T-helper 1 cell treated with Interleukin-12 subunit alpha and Interleukin-12 subunit beta and Interleukin-4 antibody, amounts not matched to agents 30 ng/mL and 1 ng/mL, for 36 hours (primary cell): ENCODE measurements around the gene CFAP410. TPM values are rescaled to one million over a fixed set of nuclear protein-coding genes. Genes with fewer than 3 reads are reported as not detected.

Source experiments
- intact Hi-C: fragments of 100-400 bp; cut with micrococcal nuclease; formaldehyde crosslinking; loops from one replicate; pipeline ENCODE4 v1.15.1; 2024
- total RNA-seq: library from RNA; stranded (reverse); gene quantifications from 2 replicates; pipeline ENCODE4 v1.2.3, GENCODE V29; 2022

CFAP410 gene
- total RNA-seq, 1 donor from 2014 or later, result 17.8 TPM

DNA sequence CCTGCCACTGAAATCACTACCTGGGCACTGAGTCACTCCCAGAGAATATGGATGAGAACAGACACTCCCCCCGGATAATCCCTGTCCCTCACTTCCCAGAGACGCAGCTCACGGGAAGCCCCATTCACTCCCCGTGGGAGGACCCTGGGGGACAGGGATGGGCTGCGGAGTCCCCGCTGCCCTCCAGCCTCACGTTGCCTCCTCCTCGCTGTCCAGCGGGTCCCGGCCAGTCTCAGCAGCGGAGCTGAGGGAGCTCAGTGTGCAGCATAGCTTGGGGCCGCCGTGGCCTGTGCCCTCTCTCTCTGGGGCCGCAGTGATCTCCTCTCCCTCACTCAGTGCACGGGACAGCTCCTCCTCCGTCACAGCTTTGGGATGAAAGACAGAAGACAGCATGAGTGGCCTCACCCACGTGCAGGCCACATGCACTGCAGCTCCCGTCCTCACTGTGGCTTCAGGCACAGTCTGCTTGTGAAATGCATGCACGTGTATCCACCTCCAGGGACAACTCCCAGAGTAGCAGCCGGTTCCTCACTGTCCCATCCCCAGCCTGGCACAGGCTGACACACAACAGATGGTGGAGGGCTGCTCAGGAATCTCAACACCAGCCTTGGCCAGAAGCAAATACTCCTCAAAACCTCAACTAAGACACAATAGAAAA lies 7.4 kb downstream of the CFAP410 start:
- intact Hi-C loops, result no loop called here

DNA sequence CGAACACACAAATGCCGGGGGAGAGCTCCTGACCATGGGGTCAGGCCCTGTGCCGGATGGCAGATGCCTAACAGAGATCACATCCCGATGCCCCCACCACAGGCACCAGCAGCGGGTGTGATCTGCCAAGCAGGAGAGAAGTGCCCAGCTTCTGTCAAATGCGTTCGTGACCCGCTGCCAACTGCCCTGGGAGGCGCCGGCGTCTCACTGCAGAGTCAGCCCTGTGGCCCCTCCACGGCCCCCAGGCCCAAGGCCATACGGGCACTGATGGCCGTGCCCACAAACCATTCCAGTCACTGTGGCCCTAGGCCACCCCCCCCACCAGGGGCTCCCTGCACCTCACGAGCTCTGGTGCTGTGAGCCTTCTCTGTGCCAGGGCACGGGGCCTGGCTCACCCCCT lies 8.0 kb downstream of the CFAP410 start:
- intact Hi-C loops, result no loop called here

DNA sequence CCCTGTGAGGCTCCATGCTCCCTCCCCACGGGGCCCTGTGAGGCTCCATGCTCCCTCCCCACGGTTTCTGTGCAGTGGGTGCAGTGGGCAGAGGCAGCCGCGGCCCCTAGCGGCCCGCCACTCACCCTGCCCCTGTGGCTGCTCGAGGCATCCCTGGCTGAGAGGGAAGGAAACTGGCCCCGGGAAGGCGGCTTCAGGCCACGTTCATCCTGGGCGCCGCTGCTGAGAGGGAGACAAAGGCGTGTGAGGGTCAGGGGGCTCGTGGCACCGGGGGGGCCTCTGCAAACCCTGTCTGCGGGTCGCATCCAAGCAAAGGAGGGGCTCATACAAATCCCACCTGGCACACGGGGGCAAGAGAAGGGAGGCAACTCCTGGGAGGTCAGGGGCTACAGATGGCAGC lies 8.5 kb downstream of the CFAP410 start:
- intact Hi-C loops, result no loop called here

DNA sequence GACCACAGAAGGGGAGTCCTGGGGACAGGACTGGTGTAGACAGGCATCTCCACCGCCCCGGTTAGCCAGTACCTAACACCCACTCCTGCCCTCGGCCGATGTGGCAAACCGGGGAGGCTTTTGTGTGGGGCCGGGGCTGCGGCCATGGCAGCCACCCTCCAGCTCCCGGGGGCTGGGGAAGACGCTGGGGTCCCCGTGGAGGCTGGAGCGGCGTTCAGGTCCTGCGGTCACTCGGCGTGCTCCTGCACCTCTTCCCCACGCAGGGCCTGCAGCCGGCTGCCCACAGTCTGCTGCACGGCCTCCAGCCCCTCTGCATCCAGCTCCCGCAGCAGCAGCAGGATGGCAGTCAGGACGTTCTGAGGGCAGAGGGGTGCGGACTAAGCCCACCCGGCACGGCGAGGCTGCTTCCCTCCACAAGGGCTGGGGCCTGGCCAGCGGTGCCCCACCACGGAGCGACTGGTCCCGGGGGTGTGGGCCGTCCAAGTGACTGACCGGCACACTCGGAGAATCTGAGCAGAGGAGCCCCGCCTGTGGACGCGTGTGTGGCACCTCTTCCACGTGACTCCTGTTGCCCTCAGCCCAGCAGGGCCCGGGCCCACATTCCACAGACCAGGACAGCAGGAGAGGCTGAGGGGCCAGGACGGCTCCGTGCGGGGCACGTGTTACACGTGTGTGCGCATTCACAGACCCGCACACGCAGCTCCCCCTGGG lies 9.1 kb downstream of the CFAP410 start:
- intact Hi-C loops, result no loop called here

DNA sequence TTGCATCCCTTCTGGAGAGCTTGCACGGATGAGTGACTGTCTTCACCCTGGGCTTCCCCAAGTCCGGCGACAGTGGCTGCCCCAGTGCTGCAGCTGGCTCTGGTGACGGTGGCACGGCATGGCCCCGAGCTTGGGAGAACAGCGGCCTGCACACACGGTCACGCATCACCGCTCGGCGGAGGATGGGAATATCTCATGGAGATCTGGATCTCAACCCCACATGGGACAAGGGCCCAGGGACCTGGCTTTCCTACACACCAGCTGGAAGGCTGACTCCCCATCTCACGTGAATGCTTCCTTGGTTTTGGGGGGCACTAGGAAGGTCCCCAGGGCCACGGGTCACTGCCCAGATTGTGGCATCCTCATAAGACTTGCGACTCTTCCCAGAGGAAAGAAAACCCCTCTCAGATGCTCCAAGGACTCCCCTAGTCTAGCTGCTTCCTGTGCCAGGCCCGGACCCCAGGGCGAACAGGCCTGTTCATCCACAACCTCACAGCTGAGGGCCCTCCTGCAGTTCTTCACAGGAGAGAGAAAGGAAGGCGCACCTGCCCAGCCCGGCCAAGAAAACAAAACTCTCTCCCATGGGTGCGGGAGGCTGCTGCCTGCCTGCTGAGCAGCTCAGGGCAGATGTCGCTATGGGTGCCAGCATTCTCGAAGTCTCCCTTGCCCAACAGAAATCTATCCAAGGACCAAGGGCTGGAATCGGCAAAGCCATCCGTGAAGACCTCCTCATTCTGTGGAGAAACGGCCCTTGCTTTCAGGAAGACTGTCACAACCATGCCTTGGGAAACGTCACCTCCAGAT lies 9.9 kb downstream of the CFAP410 start:
- intact Hi-C loops, result no loop called here

DNA sequence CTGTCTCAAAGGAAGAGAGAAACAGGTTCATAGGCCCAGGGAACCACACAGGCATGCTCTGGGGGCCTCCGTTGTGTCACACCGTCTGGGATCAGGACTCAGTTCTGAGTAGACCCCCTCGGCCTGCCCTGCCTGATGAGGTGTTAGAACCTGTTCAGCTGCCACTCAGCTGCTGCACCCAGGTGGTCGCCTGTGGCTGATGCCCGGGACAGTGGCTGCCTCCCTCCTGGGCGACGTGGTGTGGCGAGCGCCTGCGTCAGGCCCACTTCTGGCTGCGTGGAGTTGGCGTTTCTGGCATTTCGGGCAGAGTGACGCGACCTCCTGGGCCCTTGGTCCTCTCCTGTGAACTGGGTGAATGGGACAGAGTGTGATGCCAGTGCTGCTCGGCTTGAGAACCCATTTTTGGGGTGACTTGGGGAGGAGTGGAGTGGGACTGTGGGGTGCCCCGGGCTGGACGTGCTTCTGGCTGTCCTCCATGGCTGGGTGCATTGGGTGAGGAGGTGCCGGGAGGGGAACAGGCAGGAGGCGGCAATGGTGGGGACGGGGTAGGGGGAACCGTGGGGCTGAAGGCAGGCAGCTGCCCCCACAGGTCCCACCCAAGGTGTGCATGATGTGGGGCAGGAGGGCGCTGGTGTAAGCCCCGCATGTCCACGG lies 10.8 kb downstream of the CFAP410 start:
- intact Hi-C loops, result no loop called here

DNA sequence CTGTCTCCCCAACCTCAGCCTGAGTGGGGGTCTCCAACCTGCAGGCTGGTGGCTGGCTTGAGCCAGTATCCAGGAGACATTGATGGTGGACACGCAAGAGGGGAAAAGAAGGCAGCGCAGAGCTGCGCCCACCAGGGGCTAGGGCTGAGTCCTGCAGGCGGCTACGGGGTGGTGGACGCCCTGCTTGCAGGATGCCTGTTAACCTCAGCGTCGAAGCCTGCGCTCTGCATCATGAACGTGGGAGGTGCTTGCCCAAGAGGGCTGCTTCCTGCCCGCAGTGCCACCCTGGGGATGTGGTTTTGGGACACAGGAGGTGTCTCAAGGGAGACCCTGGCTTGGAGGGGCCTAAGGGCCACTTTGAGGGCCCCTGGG lies 11.6 kb downstream of the CFAP410 start:
- intact Hi-C loops, result no loop called here

DNA sequence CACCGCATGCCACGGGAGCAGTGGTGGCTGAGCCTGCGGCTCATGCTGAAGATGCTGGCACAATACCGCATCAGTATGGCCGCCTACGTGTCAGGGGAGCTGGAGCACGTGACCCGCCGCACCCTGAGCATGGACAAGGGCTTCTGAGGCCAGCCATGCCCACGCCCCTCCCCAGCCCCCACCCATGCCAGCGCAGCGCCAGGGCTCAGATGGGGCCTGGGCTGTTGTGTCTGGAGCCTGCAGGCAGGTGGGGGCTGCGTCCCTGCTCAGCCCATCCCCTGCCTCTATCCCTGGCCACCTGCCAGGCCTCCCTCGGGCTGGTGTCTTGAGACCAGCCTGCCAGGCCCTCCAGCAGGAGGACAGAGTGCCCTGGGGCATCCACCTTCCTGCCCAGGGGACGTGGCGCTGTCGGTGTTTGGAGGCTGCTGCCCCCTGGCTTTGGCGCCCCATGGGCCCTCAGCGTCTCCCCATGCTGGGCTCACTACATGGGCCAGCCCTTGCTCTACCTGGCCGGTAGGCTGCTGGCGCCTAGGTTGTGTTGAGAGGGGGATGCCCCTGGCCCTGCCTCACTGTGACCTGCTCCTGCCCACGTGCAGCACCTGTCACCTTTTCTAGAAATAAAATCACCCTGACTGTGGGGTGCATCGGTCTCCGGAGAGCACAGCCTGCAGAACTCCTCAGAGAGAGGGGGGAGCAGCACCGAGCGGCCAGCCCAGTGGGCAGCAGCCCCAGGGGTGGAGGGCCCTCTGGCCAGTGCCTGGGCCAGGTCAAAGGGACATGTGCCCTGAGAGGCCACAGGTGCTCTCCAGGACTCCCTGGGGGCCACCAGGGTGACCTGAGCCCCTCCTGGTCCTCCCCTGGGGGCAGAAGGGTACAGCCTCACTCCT lies 12.2 kb downstream of the CFAP410 start:
- intact Hi-C loops, result no loop called here

DNA sequence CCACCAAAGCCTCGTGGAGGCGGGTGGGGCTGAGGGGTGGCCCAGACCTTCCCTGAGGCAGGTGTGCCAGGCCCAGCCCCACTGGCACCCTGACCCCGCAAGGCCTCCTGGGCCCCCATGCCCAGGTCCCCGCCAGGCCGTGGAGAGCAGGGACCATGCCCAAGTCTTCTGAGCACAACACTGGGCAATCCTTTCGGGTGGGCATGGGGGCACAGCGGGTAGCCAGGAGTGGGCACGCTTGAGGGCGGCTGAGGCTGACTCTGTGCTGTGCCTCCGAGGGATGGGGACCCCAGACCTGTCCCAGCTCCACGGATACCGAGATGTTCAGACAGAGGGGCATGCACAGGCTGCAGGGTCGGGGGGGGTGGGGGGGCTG lies 12.9 kb downstream of the CFAP410 start:
- intact Hi-C loops, result no loop called here

DNA sequence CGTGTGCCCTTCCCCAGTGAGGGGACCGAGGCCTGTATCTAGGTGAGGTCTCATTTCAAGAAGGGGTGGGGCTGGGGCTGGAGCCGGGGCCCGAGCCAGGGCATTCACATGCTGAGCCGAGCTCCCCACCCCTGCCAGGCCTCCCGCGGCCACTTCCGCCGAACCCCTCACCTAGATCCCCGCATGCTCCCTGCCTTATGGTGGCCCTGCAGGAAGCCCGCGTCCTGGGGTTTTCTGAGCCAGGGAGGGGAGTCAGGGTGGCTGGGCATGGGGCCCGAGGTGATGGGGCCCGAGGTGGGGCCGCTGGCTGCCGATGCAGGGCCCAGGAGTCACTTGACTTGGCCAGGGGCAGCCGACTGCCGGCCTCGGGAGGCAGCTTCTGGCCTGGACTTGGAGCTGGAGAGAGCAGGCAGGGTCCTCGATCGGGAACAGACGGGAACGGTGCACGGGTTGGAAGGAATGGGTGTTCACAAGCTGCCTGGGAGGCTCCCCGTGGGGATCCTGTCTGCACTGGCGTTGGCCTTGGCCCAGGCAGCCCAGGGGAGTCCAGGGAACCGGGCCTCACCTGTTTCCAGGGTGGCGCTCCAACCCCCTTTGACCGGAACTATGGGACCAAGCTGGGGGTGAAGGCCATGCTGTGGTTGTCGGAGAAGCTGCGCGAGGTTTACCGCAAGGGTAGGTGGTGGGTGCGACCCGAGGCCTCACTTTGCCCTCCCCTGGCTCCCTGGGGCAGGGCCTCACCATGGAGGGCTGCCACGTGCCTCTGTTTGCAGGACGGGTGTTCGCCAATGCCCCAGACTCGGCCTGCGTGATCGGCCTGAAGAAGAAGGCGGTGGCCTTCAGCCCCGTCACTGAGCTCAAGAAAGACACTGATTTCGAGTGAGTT lies 13.6 kb downstream of the CFAP410 start:
- intact Hi-C loops, result no loop called here

DNA sequence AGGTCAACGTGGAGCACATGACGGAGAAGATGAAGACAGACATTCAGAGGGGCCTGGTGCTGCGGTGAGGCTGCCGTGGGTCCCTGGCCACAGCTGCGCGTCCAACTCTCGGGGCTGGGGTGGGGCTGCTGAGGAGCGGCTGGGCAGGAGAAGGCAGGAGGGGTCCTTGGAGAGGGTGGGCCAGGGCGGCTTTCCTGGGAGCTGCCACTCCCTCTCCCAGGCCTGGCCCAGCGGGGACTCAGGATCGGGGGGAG lies 14.4 kb downstream of the CFAP410 start:
- intact Hi-C loops, result no loop called here

DNA sequence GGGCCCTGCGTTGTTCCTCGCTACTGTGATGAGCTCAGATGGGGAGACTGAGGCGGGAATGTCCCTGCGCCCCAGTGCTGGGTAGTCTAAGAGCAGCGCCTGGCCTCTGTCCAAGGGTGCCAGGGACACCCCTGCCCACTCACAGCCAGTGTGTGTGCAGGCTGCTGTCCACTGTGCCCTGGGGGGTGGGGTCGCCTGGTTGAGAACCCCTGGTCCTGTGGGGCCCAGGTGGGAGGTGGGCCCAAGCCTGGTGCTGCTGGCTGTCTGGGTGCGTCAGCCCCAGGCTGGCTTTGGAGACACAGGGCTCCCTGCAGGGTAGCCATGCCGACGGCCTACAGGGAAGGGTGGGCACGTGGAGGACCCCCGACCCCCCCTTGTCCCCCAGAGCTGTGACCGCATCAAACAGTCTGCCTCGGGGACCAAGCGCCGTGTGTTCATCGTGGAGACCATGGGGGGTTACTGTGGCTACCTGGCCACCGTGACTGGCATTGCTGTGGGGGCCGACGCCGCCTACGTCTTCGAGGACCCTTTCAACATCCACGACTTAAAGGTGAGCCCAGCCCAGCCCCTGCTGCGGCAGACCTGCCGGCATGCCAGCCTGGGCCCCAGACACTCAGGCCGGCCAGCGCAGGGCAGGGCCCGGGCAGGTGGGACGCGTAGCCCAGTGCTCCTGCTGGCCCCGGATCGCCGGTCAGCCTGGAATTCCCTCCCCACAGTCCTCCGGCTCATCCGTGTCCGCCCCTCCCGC lies 14.9 kb downstream of the CFAP410 start:
- intact Hi-C loops, result no loop called here

DNA sequence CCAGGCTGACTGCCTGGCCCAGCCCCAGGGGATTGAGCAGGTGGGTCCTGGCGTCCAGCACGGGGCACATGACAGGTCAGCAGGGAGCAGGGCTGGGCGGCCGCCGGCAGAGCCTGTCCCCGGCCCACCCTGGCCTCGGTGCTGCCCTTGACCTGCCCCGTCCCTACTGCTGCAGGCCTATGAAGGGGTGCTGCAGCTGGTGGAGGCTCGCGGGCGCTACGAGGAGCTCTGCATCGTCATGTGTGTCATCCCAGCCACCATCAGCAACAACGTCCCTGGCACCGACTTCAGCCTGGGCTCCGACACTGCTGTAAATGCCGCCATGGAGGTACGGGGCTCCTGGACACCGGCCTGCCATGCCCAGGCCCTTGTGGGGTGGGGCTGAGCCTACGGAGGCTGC lies 15.6 kb downstream of the CFAP410 start:
- intact Hi-C loops, result no loop called here

DNA sequence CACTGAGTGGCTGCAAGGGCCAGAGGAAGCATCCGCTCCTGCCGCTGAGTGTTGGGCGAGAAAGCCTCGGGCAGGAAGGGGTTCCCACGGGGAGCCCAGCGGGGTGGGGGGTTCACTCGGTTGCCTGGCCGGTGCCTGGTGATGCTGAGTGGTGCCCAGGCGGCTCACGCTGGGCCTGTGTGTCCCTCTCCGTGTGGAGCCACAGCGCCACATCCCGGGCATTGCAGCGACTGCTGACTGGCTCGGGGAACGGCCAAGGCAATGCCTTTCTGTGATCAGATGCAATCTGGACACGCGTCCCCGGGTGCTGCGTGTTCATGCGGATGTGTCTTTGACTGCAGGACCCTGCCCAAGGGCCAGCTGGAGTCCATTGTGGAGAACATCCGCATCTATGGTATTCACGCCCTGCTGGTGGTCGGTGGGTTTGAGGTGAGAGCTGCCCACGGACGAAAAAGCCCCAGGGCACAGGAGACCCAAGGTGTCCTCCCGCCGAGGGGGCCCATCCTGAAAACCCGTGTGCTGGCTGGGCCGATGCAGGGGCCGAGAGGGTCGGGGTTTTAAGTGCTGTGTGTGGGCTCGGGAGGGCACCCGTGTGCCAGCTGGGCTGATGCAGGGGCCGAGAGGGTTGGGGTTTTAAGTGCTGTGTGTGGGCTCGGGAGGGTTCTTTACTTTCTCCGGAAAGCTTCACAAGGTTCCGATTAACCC lies 16.4 kb downstream of the CFAP410 start:
- intact Hi-C loops, result no loop called here

DNA sequence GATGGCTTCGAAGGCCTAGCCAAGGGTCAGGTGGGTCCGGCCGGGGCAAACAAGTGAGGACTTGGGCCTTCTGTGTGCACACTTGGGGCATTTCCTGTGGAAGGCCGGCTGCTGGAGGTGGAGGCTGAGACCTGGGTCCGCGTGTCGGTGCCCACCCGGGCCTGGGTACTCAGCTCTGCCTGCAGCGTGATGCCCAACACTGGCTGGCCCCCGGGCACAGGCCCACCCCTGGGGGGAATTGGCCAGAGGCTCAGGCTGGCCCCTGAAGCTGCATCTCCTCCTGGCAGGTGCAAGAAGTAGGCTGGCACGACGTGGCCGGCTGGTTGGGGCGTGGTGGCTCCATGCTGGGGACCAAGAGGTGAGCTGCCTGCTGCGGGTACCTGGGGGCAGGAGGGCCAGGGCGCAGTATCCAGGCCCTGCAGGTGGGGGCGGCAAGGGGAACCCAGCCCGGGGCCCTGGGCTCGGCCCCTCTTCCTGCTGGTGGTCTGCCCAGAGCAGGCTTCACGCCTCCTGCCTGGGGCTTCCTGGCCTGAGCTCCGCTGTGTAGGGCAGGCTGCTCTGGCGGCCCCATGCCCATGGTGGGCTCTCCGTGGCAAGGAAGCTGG lies 17.2 kb downstream of the CFAP410 start:
- intact Hi-C loops, result no loop called here

DNA sequence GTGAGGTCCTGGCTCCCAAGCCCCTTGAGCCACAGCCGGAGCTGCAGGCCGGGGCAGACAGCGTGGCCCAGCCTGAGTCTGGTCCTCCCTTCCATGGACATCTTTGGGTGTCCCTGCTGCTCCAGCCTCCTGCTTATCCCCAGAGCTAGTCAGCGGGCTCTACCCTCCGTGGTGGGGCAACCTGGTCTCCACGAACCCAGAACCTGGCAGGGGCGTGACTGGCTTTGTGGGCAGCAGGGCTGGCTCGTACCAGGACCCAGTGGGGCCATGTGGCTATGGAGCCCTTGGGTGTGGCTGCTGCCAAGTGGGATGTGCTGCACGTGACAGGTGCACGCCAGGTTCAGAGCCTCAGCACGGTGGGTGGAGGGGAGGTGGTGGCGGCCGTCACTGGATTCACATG lies 18.3 kb downstream of the CFAP410 start:
- intact Hi-C loops, result no loop called here

DNA sequence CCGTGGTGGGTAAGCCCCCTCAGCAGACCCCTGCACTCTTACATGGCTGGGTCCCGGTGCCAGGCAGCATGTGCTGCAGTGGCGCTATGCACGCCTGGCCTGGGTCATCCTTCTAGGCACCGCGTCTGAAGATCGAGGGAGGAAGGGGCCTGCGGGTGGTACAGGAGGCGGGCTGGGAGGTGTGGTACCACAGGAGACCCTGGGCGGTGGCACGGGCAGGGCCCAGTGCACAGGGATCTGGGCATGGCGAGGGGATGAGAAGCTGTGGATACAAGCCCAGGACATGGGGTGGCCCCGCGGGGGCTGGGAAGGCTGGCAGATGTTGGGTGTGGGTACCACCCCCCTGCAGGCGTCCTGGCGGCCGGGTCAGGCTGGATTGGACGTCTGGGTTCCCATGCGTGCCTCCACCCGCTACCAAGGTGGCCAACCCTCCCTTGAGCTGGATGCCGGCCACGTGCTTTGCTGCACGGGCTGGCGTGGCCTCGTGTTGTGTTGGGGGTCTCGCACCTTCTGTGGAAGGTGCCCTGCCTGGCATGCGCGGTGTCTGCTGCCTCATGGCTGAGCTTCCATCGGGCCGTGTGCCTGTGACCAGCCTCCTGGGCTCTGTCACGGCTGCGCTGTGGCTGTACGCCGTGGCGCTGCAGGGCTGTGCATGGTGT lies 19.7 kb downstream of the CFAP410 start:
- intact Hi-C loops, result no loop called here
